ENCODE results near the gene MBP.

The MBP gene

GRCh38 chr18:77081390-77081778 is 51.2 kb downstream of the MBP start:
- H3K27ac Mint-ChIP-seq = no peak overlapping the region
- TF ChIP-seq CTCF (IDR thresholded peaks at IDR 0.05; ENCODE audit: unreplicated experiment in 3 of 3) = no peak

GRCh38 chr18:77079954-77080682 is 52.5 kb downstream of the MBP start:
- Mint-ChIP-seq H3K27me3 (ENCODE audit: low read depth) (no peaks in the 10 kb centered on the region), H3K27ac (peak overlapping the region in 1 of 3 experiments; percentile 24), H3K9me3 (peaks cover 9% of the 10 kb centered on the region), H3K36me3 (ENCODE audit: low read depth) (no peaks in the 10 kb centered on the region), H3K4me1 (peaks cover 33% of the 10 kb centered on the region), H3K4me3 (no peak overlapping the region)
- TF ChIP-seq CTCF (IDR thresholded peaks at IDR 0.05; ENCODE audit: unreplicated experiment in 3 of 3) = no peak

More at GRCh38 chr18:77081390-77081778, 51.2 kb downstream of the MBP start:
- H3K4me3 Mint-ChIP-seq = no peak overlapping the region
- peaks cover 40% of the 10 kb centered on the region for H3K4me1 Mint-ChIP-seq
- H3K27me3 Mint-ChIP-seq (ENCODE audit: low read depth) = peaks cover 4% of the 10 kb centered on the region
- no peaks in the 10 kb centered on the region for H3K36me3 Mint-ChIP-seq (ENCODE audit: low read depth)
- H3K9me3 Mint-ChIP-seq = peaks cover 9% of the 10 kb centered on the region

- Mint-ChIP-seq H3K4me1 (peaks cover 28% of the 10 kb centered on the region), H3K9me3 (peaks cover 6% of the 10 kb centered on the region), H3K27me3 (ENCODE audit: low read depth) (no peaks in the 10 kb centered on the region), H3K36me3 (ENCODE audit: low read depth) (no peaks in the 10 kb centered on the region), H3K4me3 (no peak overlapping the region), H3K27ac (no peak overlapping the region)
- TF ChIP-seq CTCF (IDR thresholded peaks at IDR 0.05; ENCODE audit: unreplicated experiment in 3 of 3) = no peak
Observed at GRCh38 chr18:77079088-77079487, 53.5 kb downstream of the MBP start.

- TF ChIP-seq CTCF (IDR thresholded peaks at IDR 0.05; ENCODE audit: unreplicated experiment in 3 of 3) = no peak
- peaks cover 6% of the 10 kb centered on the region for H3K9me3 Mint-ChIP-seq
- no peaks in the 10 kb centered on the region for H3K36me3 Mint-ChIP-seq (ENCODE audit: low read depth)
Observed at GRCh38 chr18:77078690-77079070, 53.9 kb downstream of the MBP start.

GRCh38 chr18:77077941-77078689 is 54.5 kb downstream of the MBP start:
- no peak overlapping the region for H3K4me3 Mint-ChIP-seq
- H3K36me3 Mint-ChIP-seq (ENCODE audit: low read depth) = no peaks in the 10 kb centered on the region
- no peak for TF ChIP-seq CTCF (IDR thresholded peaks at IDR 0.05; ENCODE audit: unreplicated experiment in 3 of 3)
- peaks cover 4% of the 10 kb centered on the region for H3K9me3 Mint-ChIP-seq
- H3K27me3 Mint-ChIP-seq (ENCODE audit: low read depth) = no peaks in the 10 kb centered on the region
- H3K27ac Mint-ChIP-seq = peak overlapping the region in 2 of 3 experiments; percentile 11 to 12
- peaks cover 21% of the 10 kb centered on the region for H3K4me1 Mint-ChIP-seq

More at GRCh38 chr18:77078690-77079070, 53.9 kb downstream of the MBP start:
- Mint-ChIP-seq H3K27me3 (ENCODE audit: low read depth) (no peaks in the 10 kb centered on the region), H3K4me3 (no peak overlapping the region), H3K4me1 (peaks cover 24% of the 10 kb centered on the region), H3K27ac (peak overlapping the region in 1 of 3 experiments; percentile 11)

Measured in nephron (organoid).